Right lobe of liver (tissue), 4 donors: ENCODE data around the gene ATXN7L2.

Experiments
- POLR2A ChIP-seq: fragments of 450-650 bp; IDR thresholded peaks from one replicate; pipeline ENCODE4 v1.6.1; 2017; ENCODE audit warnings: antibody characterized with exemption, mild to moderate bottlenecking
- TF ChIP-seq, protein P1 (sequence below), 4 donors: fragments of 200-600 bp in 3 of 4; fragments of 450-650 bp in 1 of 4; IDR thresholded peaks; one replicate each; pipeline versions ENCODE4 v1.5.1 to v1.8.0; 2016 to 2022; ENCODE audit warnings: antibody characterized with exemption in 4 of 4, mild to moderate bottlenecking in 2 of 4
- donor health status: DM: no; HTN: no; CAD: no.
- donor health status: DM: no; HTN: no; CAD: no.
- donor health status: DM: no; HTN: yes; CAD: no.

DNA sequence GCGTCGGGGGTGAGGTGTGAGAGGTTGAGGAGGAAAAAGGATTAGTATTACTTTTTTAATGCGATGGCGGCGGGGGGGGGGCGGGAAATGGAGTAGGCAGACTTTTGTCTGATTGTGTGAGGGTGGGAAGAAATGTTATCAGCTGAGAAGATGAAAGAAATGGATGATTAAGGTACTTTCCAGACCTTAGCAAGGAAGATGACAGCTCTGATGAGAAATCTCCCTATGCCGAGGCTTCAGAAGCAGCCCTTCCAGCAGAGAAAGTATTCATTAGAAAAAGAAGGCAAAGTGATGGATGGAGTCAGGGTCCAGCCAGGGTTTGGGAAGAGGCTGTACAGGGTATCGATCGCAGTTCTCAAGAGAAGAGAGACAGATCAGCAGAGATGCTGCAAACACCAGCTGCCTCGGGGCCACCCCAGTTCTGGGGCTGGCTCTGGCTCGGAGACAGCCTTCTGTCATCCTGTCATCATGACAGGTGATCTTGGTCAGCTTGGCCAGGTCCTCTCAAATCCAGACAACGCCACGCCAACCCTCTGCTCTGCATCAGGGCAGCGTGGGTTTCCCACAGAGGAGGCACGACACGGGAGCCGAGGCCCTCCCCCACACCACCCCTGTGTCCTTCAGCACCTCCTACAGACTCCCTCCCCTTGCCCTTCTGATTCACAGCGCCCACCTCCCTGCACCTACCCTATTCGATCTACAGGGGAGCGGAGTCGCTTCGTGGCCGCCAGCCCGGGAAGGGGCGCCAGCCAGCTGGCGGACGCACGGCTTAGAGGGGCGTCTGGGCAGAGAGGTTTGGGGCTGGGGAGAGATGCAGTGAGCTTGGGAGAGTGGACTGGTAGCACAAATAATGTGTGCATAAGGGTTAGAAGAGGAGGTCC lies 674 bp upstream of the ATXN7L2 start:
- TF ChIP-seq, protein P1, sequence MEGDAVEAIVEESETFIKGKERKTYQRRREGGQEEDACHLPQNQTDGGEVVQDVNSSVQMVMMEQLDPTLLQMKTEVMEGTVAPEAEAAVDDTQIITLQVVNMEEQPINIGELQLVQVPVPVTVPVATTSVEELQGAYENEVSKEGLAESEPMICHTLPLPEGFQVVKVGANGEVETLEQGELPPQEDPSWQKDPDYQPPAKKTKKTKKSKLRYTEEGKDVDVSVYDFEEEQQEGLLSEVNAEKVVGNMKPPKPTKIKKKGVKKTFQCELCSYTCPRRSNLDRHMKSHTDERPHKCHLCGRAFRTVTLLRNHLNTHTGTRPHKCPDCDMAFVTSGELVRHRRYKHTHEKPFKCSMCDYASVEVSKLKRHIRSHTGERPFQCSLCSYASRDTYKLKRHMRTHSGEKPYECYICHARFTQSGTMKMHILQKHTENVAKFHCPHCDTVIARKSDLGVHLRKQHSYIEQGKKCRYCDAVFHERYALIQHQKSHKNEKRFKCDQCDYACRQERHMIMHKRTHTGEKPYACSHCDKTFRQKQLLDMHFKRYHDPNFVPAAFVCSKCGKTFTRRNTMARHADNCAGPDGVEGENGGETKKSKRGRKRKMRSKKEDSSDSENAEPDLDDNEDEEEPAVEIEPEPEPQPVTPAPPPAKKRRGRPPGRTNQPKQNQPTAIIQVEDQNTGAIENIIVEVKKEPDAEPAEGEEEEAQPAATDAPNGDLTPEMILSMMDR (IDR thresholded peaks at IDR 0.05): no peak
- TF ChIP-seq POLR2A: no peak
